EH (cell line): ENCODE measurements around the gene IGFLR1.
"Not testable (repeated sequence)": the region's sequence is repeated elsewhere in the genome, so short reads cannot be mapped to it uniquely, and the experiment has no call there.

Experiments
- DNase-seq: peaks from one replicate; pipeline ENCODE4 v3.0.0-alpha.2; 2015; ENCODE audit warnings: low read depth

IGFLR1 gene

GRCh38 chr19:35739275-35740107 lies 2.8 kb downstream of the IGFLR1 start:
- DNase-seq, result no peak

GRCh38 chr19:35738887-35739229 lies 3.4 kb downstream of the IGFLR1 start:
- DNase-seq, result no peak

GRCh38 chr19:35738021-35738886 lies 4.0 kb downstream of the IGFLR1 start:
- no peak for DNase-seq

GRCh38 chr19:35736913-35737886 lies 5.1 kb downstream of the IGFLR1 start:
- DNase-seq, result no peak

GRCh38 chr19:35734889-35735288 lies 7.4 kb downstream of the IGFLR1 start:
- no peak for DNase-seq

GRCh38 chr19:35734273-35734672 lies 8.0 kb downstream of the IGFLR1 start:
- no peak for DNase-seq

GRCh38 chr19:35733180-35734125 lies 8.8 kb downstream of the IGFLR1 start:
- DNase-seq, result no peak

- no peak for DNase-seq
Observed at GRCh38 chr19:35732540-35733179, 9.6 kb downstream of the IGFLR1 start.

- DNase-seq, result no peak
Observed at GRCh38 chr19:35731779-35732405, 10.4 kb downstream of the IGFLR1 start.

GRCh38 chr19:35731353-35731752 lies 10.9 kb downstream of the IGFLR1 start:
- no peak for DNase-seq

- DNase-seq, result no peak
Observed at GRCh38 chr19:35730326-35730725, 11.9 kb downstream of the IGFLR1 start.

GRCh38 chr19:35729763-35730162 lies 12.5 kb downstream of the IGFLR1 start:
- no peak for DNase-seq

- no peak for DNase-seq
Observed at GRCh38 chr19:35729021-35729420, 13.2 kb downstream of the IGFLR1 start.

- no peak for DNase-seq
Observed at GRCh38 chr19:35727956-35728706, 14.1 kb downstream of the IGFLR1 start.

GRCh38 chr19:35727053-35727955 lies 14.9 kb downstream of the IGFLR1 start:
- DNase-seq, result no peak

GRCh38 chr19:35725216-35725861 lies 16.9 kb downstream of the IGFLR1 start:
- no peak for DNase-seq

- DNase-seq, result no peak
Observed at GRCh38 chr19:35724560-35724959, 17.7 kb downstream of the IGFLR1 start.

- not testable (repeated sequence) for DNase-seq
Observed at GRCh38 chr19:35724132-35724531, 18.1 kb downstream of the IGFLR1 start.
